ENCODE results near the gene APOL5. TPM values are rescaled to one million over a fixed set of nuclear protein-coding genes. Genes with fewer than 3 reads are reported as not detected.
A peak's percentile ranks its signal among the peaks of the same experiment; 100 is the strongest.

The APOL5 gene
- polyA plus RNA-seq, 1 donor (not counting 4 experiments of a cell fraction or from before 2014, with no cell fraction given) = not detected

DNA sequence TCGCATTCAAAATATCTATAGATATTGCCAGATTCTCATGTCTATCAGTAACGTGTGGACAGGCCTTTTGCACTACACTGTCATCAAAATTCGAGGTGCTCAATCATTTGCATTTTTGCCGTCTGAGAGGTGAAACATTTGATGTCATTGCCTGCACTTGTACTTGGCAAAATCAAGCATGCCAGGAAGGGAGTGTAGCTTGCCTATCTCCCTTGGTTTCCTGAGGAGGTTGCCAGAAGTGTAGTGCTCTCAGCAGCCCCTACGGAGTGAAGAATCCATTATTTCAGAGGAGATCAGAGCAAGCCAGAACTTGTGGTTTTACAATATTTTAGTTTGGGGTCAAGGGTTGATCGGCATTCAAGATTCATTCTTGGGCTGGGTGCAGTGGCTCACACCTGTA lies 30.2 kb upstream of the APOL5 start:
- Histone ChIP-seq H3K9me1 (ENCODE audit: control insufficient read depth, extremely low read depth, insufficient read depth, low read length) (no peaks in the 10 kb centered on the region), H3K79me2 (ENCODE audit: control insufficient read depth, insufficient read depth, low read length) (no peaks in the 10 kb centered on the region), H3K9me3 (ENCODE audit: control insufficient read depth, low read depth, low read length) (no peaks in the 10 kb centered on the region), H3K9ac (ENCODE audit: control insufficient read depth, extremely low read depth, insufficient read depth, low read length) (no peak overlapping the region), H3K27ac (ENCODE audit: control insufficient read depth, insufficient read depth, low read length) (no peak overlapping the region), H3K4me3 (ENCODE audit: control insufficient read depth in 2 of 3, extremely low read depth in 1 of 3, insufficient read depth in 2 of 3, low read depth in 1 of 3, low read length in 3 of 3) (no peak overlapping the region), H3K4me1 (ENCODE audit: control insufficient read depth, extremely low read depth, insufficient read depth, low read length) (peaks cover 3% of the 10 kb centered on the region), H3K36me3 (ENCODE audit: control insufficient read depth in 2 of 2, extremely low read depth in 1 of 2, insufficient read depth in 2 of 2, low read length in 2 of 2) (no peaks in the 10 kb centered on the region), H3K4me2 (ENCODE audit: control insufficient read depth, extremely low read depth, insufficient read depth, low read depth, low read length) (no peak overlapping the region), H2AFZ (ENCODE audit: control insufficient read depth, low read length) (no peak overlapping the region), H4K20me1 (ENCODE audit: control insufficient read depth, extremely low read depth, insufficient read depth, low read length) (no peaks in the 10 kb centered on the region), H3K27me3 (ENCODE audit: control insufficient read depth, extremely low read depth, insufficient read depth, low read length) (no peaks in the 10 kb centered on the region)
- FAIRE-seq (no peak), DNase-seq (ENCODE audit: low read depth, low spot score) (no peak)
- dilution Hi-C loops (cut with MboI; ENCODE audit: extremely low pct_ligation_motif_present, low sequenced_read_pairs) = no loop called here
- no peak for TF ChIP-seq EZH2 (IDR thresholded peaks at IDR 0.05; ENCODE audit: low read length)
- TF ChIP-seq, protein P1, sequence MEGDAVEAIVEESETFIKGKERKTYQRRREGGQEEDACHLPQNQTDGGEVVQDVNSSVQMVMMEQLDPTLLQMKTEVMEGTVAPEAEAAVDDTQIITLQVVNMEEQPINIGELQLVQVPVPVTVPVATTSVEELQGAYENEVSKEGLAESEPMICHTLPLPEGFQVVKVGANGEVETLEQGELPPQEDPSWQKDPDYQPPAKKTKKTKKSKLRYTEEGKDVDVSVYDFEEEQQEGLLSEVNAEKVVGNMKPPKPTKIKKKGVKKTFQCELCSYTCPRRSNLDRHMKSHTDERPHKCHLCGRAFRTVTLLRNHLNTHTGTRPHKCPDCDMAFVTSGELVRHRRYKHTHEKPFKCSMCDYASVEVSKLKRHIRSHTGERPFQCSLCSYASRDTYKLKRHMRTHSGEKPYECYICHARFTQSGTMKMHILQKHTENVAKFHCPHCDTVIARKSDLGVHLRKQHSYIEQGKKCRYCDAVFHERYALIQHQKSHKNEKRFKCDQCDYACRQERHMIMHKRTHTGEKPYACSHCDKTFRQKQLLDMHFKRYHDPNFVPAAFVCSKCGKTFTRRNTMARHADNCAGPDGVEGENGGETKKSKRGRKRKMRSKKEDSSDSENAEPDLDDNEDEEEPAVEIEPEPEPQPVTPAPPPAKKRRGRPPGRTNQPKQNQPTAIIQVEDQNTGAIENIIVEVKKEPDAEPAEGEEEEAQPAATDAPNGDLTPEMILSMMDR (optimal IDR thresholded peaks at IDR 0.05 in 1 of 3, IDR thresholded peaks at IDR 0.05 in 1 of 3, conservative IDR thresholded peaks at IDR 0.05 in 1 of 3; ENCODE audit: extremely low read depth in 1 of 3, insufficient read depth in 2 of 3, low read length in 3 of 3) = no peak

DNA sequence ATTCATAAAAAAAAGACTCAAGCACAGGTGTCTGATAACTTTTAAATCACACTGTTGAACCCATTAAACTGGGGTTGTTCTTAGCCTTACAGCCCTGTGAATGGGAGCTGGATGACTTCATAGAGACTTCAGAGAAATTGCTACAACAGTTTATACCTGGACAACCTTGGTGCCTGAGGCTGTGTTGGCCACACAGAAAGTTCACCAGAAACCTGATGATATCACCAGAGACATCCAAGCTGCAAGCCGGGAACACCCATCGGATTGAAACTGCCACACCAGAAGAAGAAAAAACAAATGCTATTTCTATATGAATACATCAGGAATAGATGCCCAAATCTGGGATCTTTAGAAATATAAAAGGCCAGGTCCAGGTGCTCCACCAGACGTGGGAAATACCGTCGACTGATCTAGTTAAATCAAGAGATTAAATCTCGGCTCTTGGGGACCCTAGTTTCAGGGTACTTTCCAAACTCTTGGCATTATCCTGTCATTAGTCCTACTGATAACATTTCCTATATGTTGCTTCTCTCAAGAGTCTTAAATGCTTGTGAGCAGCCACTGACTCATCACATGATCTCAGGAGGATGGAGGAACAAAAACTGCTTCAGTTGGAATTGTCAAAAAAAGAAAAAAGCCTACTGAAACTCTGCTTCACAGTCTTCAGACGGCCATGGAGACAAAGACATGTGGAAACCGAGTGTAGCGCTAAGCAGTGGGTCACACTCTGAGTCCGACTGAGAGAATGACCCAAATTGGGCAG lies 28.6 kb upstream of the APOL5 start:
- dilution Hi-C loops (cut with MboI; ENCODE audit: extremely low pct_ligation_motif_present, low sequenced_read_pairs) = no loop called here
- no peak for TF ChIP-seq EZH2 (IDR thresholded peaks at IDR 0.05; ENCODE audit: low read length)
- TF ChIP-seq, protein P1 (optimal IDR thresholded peaks at IDR 0.05 in 1 of 3, IDR thresholded peaks at IDR 0.05 in 1 of 3, conservative IDR thresholded peaks at IDR 0.05 in 1 of 3; ENCODE audit: extremely low read depth in 1 of 3, insufficient read depth in 2 of 3, low read length in 3 of 3) = no peak
- Histone ChIP-seq H3K9me1 (ENCODE audit: control insufficient read depth, extremely low read depth, insufficient read depth, low read length) (no peaks in the 10 kb centered on the region), H3K36me3 (ENCODE audit: control insufficient read depth in 2 of 2, extremely low read depth in 1 of 2, insufficient read depth in 2 of 2, low read length in 2 of 2) (no peaks in the 10 kb centered on the region), H3K79me2 (ENCODE audit: control insufficient read depth, insufficient read depth, low read length) (no peaks in the 10 kb centered on the region), H4K20me1 (ENCODE audit: control insufficient read depth, extremely low read depth, insufficient read depth, low read length) (no peaks in the 10 kb centered on the region), H3K4me1 (ENCODE audit: control insufficient read depth, extremely low read depth, insufficient read depth, low read length) (peaks cover 3% of the 10 kb centered on the region), H2AFZ (ENCODE audit: control insufficient read depth, low read length) (no peak overlapping the region), H3K4me2 (ENCODE audit: control insufficient read depth, extremely low read depth, insufficient read depth, low read depth, low read length) (no peak overlapping the region), H3K4me3 (ENCODE audit: control insufficient read depth in 2 of 3, extremely low read depth in 1 of 3, insufficient read depth in 2 of 3, low read depth in 1 of 3, low read length in 3 of 3) (no peak overlapping the region), H3K27ac (ENCODE audit: control insufficient read depth, insufficient read depth, low read length) (peak overlapping the region; percentile 2), H3K9me3 (ENCODE audit: control insufficient read depth, low read depth, low read length) (no peaks in the 10 kb centered on the region), H3K9ac (ENCODE audit: control insufficient read depth, extremely low read depth, insufficient read depth, low read length) (no peak overlapping the region), H3K27me3 (ENCODE audit: control insufficient read depth, extremely low read depth, insufficient read depth, low read length) (no peaks in the 10 kb centered on the region)
- DNase-seq (ENCODE audit: low read depth, low spot score) (no peak), FAIRE-seq (peak; percentile 9)

Measured in keratinocyte (primary cell).